NAMALWA (cell line): Measurements from ENCODE around the gene RSPH1.
A peak's percentile ranks its signal among the peaks of the same experiment; 100 is the strongest.
"Not testable (repeated sequence)": the region's sequence is repeated elsewhere in the genome, so short reads cannot be mapped to it uniquely, and the experiment has no call there.

Experiments used
- DNase-seq: peaks from one replicate; pipeline ENCODE4 v3.0.0-alpha.2; 2015; ENCODE audit warnings: low spot score

Gene RSPH1

DNA sequence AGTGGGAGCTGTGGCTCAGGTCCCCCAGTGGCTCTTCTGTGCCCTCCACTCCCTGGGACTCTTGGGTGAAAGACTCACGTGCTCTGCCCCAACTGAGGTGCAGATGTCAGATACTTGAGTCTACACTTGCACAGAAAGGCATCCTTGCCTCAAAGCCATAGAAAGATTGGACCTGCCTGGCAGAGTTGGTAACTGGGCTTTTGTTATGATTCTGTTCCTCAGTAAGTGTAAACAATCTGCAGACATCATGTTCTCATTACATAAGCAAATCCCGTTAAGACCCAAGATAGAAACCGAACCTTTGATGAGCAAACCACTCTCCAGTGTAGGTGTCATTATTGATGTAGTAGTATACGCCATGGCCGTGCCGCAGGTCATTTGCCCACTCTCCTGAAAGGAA, 10.0 kb downstream of the RSPH1 start:
- DNase-seq: no peak

DNA sequence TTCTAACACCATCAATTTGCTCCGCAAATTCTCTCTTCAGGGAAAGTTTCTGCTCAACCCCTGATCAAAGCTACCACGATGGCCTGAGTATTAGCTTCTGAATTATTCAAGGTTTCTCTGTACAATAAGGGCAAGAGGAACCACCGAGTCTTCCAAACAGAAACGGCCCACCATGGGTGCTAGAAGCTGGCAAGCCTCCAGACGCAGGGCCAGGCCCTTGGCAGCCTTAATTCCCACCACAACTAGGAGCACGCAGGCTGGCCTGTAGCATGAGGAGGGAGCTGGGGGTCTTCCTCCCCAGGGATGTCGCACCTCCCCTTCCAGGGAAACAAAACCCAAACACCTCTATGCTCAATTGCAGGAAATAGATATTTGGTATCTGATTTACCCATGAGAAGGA, 11.1 kb downstream of the RSPH1 start:
- no peak for DNase-seq

DNA sequence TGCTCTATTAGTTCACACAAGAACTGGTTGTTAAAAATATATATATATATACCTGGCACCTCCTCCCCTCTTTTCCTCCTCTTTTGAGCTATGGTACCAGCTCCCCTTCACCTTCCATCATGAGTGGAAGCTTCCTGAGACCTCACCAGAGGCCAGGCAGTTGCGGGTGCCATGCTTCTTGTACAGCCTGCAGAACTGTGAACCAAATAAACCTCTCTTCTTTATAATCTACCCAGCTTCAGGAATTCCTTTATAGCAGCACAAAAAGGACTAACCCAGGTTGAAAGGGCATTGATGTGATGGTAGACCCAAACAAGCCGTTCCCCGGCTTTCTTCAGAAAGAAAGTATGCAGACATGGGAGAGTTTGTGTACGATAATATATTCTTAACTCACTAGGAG, 14.9 kb downstream of the RSPH1 start:
- DNase-seq: no peak

DNA sequence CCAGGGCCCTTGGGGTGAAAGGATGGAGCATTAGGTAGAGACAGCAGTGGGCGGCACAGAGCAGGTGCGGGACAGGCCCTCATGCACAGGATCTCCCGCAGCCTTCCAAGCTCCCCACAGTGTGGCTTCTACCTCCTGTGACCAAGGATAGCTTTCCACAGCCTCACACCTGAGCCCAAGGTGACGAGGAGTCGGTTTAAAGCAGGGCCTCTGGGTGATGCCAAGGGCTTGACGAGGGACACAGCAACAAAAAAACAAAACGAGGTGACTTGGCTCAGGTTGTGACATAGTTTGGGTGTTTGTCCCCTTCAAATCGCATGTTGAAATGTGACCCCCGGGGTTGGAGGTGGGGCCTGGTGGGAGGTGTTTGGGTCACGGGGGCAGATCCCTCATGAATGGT, 15.3 kb downstream of the RSPH1 start:
- no peak for DNase-seq

DNA sequence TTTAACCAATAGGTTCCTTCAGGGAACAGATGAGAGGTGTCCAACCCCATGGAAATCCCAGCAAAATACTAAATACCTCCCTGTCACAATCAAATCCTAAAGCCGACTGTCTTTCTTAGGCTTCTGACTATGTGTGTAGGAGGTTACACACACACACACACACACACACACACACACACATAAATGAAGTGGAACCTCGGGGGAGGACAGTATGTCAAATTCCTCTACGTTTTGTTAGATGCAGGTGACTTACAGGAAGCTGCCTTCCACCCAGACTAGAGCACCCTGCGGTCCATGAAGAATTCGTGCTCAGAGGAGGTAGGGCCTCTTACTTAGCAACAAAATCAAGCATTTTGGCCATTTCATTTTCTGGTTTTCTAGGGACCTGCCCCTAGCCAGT, 16.4 kb downstream of the RSPH1 start:
- no peak for DNase-seq

DNA sequence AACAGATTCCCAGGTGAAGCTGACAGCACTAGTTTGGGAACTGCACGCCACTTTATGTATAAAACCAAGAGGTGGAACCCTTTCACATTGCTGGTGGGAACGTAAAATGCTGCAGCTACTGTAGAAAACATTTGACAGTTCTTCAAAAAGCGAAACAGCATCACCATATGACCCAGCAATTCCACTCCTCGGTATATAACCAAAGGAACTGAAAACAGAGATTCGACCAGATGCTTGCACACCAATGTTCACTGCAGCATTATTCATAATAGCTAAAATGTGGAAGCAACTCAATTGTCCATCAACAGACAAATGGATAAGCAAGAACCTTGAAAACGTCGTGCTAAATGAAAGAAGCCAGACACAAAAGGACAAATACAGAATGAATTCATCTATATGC, 17.5 kb downstream of the RSPH1 start:
- DNase-seq: no peak

DNA sequence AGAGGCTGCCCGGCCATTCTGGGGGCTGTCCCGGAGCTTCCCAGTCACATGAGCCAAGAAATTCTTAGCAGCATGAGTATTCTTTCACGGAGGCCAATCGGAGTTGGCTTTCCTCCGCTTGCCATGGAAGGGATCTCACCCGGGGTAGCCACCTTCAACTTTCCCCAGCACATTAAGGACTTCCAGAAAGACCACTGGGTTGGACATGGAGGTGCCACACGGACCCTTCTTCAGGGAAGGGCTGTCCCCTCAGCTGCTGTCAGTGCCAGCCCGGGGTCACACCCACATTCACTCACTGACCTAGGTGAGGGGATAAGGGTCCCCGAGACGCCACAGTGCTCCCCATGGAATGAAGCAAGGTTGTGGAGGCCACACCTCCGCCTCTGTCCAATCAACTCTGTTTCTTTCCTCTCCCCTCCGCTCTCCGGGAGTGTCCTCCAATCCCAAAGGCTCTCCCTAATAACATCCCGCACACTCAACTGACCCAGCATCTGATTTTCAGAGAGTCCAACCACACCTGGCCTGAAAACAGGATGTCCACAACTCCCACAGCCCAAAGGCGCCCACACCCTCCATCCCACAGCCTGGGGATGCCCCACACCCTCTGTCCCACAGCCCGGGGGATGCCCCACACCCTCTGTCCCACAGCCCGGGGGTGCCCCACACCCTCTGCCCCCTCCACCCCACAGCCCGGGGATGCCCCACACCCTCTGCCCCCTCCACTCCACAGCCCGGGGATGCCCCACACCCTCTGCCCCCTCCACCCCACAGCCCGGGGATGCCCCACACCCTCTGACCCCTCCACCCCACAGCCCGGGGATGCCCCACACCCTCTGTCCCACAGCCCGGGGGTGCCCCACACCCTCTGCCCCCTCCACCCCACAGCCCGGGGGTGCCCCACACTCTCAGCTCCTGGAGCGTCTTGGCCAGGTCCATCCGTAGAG, 19.4 kb downstream of the RSPH1 start:
- no peak for DNase-seq

DNA sequence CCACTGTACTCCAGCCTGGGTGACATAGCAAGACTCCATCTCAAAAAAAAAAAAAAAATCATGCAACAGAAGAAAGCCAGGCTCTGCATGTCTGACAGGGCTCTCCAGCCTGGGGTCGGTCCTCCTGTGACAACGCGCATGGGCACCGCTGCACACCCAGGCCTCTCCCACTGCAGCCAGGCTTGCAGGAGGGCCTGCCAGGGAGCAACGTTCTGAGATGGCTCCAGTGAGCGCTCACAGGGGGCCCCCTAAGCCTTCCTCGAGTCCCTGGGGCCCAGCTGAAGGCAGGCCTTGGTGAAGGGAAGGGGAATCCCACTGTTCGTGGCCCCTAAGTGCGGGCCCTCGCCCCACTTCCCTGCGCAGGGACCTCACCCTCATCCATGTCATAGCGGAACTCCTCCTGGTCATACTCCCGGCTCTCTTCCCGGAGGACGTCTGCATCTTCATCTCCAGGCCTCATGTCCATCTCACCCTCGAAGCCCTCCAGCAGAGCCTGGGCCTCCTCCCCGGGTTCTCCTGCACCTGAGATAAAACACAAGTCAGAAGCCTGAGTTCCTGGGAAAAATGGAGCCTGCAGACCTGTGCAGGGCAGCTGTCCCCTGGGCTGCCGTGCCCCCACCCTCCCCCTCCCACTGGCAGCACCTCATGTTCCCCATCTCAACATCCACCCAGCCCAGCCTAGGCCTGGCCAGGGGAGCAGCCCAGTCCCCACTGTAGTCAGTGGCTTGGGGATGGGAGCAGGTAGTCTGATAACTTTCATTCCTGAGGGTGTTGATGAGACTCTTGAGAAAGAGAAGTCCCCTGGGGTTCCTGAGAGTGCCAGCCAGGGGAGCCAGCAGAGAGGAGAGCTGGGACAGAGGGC, 20.3 kb downstream of the RSPH1 start:
- DNase-seq: no peak

DNA sequence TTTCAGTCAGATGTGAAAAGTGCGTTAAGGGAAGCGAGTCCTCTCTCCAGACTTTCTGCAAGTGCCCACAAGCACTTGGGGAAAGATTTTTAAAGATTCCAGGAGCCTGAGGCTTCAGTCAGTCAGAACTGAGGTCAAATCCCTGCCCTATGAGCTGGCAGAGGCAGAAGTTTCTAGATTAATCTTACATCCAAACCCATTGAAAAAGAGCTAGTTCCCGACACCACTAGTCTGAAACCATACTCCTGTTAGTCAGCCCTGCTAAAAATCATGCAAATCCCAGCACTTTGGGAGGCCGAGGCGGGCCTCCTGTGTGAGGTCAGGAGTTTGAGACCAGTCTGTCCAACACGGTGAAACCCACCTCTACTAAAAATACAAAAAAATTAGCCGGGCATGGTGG, 21.0 kb downstream of the RSPH1 start:
- no peak for DNase-seq

DNA sequence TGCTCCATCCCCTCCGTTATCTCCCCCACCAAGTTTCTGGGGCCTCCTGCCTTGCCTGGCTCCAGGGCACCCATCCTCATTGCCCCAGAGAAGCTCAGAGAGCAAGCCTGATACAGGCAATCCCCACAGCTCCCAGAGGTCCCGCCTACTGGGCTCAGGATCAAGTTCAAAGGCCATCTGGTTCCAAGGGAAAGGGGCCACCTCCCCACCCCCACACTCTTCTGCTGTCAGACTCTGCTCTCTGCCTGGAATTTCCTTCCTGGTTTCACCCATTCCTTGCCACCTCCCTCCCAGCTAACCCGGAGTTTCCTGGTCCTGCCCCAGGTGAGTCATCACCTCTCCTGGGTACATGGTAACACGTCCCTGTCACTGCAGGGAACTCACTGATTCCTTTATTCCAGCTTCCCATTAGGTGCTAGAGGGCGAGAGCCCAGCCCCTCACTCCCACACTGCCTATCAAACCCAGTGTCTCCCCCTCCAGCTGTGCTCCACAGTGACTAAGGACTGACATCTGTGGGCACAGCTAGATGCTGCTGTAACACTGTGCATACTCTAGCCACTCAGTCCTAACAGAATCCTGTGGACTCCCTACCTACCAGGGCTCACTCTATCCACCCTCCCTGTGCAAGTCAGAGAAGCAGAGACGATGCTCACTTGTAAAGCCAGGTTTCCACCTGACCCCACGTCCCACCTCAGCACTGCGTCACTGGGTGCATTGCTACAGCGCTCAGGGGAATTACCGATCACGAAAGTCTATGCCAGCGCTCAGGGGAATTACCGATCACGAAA, 21.8 kb downstream of the RSPH1 start:
- DNase-seq: no peak

DNA sequence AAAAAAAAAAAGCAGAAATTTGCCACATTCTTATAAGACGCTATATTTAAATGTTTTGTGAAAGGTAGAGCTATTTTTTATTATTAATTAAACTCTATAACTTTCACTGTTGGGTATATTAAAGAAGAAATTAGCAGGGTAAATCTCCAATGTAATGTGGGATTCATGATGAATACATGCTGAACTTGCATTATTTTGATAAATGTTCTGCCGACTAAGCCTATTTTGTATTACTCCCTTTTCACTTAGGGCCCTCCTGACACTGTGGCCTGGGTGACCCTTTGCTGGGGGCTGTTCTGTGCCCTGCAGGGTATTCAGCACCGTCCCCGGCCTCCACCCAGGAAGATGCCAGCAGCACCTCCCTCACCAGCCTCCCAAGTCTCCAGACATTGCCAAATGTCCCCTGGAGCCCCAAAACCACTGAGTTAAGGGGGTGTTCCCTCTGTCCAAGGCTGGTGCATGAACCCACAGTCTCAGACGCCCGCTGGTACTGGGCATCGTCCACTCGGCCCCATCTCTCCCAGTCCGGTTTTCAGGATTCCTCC, 22.5 kb downstream of the RSPH1 start:
- DNase-seq: no peak

DNA sequence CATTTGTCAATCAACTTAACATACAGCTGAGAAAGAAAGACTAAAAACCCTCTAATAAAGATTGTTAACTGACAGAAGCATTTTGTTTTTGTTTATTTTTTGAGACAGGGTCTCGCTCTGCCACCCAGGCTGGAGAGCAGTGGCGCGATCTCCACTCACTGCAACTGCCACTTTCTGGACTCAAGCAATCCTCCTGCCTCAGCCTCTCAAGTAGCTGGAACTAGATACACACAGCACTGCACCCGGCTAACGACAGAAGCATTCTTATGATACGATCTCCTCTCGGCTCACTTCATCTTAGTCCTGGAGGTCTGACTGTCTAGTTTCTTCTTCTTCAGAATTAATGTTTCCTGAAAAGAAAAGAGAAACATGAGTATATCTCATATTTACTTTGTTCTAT, 23.5 kb downstream of the RSPH1 start:
- no peak for DNase-seq

DNA sequence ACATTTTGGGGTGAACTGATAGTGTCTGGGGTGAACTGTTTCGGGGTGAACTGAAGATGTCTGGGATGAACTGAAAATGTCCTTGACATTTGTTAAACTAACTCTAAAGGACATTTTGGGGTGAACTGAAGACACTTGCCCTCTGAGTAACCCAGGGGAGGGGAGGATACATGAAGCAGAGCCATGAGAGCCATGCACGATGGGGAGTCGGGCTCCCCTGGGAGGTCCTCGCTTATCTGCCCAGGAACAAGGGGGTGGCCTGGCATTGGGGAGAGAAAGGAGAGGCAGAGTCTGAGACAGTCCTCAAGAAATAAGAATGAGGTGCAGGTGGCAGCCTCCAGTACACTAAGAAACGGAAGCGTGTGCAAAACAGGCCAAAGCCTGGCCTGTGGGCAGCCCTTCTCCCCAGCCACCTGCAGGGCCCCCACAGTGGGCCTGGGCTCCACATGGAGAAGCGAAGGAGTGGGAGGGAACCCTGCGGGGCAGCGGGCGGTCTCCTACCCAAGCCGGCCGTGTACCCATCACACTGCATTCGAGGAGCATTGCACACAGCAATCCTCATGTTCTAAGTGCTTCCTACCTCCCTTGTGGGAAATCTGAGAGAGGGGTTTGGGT, 24.2 kb downstream of the RSPH1 start:
- peak; percentile 49 for DNase-seq

DNA sequence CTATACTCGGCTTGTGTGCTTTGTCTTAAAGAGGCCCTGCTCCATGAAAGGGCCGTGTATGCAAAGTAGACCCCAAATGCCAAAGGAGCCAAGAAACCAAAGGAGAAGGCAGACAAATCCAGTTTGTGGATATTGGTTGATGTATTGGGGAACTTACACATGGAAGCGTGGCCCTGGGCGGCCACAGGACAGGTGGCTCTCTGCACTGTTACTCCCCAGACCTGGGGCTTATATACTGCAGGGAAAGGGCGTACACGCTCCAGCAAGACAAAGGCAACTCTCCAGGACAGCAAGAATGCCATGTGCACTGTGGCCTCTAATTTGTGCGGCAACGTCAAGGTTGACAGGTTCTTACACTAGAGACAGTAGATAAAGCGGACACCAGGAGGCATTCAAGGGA, 24.8 kb downstream of the RSPH1 start:
- no peak for DNase-seq

DNA sequence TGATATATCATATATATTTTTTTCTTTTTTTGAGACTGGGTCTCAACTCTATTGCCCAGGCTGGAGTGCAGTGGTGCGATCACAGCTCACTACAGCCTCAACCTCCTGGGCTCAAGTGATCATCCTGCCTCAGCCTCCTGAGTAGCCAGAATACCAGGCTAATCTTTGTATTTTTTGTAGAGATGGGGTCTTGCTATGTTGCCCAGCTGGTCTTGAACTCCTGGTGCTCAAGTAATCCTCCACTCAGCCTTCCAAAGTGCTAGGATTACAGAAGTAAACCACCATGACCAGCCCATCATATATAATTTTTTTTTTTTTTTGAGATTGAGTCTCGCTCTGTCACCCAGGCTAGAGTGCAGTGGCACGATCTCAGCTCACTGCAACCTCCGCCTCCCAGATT, 26.3 kb downstream of the RSPH1 start:
- DNase-seq: not testable (repeated sequence)

DNA sequence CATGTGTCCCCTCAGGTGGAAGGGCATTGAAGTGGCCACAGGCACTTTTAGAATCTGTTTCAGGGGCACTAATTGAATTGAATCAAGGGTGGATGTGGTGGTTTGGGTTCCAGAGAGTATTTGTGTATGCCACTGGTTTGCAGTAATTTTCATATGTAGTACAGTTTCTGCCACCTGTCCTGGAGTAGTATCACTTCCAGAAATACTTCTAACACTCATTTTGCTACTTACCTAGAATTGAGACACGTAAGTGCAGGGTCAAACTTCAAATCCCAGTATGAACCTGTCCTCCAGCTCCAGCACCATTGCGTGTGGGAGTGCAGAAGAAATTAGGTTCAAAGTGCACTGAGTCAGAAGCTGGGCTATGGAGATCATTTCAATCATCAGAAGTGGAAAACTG, 26.8 kb downstream of the RSPH1 start:
- no peak for DNase-seq

DNA sequence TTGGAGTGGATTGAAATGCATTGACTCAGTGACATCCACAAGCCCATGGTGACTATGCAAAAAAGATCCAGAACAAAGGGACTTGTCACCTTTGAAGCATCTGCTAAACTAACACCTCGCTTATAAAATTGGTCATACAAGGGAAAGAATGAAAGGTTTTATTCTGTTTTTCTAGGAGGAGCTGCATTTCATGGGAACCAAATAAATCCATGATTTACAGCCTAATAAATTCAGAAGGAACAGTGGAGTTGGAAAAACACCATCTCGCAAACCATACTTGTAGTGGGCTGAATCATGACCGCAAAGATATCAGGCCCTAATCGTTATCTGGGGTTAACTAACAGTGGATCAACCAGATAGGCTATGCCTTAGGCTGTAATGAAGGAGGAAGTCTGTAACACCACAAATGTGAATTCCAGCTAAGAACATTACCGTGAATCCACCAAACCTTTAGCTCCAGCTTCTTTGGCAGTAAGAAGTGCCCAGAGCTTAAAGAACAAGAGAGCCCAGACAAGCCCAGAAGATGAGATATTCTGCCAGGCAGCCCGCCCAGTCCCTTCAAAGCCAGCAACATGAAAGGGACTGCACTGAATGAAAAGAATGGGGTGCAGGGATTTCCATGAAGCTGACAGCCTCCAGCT, 27.4 kb downstream of the RSPH1 start:
- DNase-seq: no peak

DNA sequence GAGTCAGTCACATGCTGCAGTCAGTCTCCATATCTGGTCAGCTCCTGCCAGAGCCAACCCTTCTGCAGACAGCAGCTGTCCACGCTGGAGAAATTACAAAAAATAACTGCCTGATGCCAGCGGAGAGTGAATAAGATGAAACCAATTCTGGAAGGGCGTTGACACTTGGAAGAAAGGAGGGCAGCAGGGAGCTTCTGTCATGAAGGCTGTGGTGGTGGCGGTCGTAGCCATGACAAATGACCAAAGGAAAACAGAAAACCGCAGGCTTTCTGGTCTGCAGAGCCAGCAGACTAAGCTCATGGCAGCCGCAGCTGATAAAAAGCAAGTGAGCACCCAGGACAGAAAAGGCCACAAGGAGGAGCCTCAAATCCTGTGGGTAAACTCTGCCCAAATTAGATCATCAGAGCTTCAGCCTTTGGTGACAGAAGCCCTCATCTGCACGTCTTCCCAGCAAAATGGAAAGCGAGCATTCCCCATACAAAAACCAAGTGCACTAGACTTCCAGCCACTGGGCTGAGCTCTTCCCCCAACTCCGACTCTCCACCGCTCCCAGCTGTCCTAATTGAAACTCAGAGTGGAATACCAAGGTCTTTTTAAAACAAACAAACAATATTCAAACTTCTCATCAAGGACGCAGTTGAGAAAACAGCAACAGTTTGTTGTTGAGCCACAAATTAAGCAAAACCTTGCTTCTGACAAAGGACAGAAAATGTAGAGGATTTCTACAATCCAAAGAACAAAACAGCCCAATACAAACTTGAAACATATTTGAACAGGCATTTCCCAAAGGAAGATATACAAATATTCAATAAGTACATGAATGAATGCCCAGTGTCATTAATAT, 28.7 kb downstream of the RSPH1 start:
- DNase-seq: peak; percentile 56

DNA sequence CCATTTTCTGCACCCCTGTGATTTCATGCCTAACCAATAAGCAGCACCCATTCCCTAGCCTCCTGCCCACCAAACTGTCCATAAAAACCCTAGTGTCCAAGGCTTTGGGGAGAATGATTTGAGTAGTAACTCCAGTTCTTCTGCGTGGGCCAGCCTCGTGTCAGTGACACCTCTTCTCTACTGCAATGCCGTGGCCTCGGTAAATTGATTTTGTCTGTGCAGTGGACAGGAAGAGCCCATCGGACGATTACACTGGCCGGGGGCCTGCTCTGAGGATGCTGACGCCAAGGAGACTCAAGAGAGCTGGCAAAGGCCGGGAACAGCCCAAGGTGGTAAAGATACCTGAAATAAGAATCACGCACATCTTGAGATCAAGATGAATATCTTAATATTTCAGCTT, 29.3 kb downstream of the RSPH1 start:
- DNase-seq: no peak

DNA sequence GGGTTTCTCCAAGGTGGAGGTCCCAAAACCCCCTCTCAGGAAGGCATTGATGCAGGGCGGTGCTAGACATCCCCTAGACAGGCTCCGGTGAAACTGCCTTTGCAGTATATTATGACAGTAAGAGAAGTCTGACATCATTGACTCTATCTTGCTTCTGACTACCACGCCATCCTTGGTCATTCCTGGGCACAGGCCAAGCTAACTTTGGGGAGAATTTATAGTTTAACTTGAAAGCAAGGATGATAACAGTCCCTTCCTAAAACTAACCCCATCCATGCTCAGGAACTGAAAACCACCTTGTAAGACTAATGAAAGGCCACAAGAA, 30.3 kb downstream of the RSPH1 start:
- DNase-seq: no peak
